CD14-positive monocyte (primary cell): ENCODE results near the gene CNOT6L. TPM values are rescaled to one million over a fixed set of nuclear protein-coding genes. Genes with fewer than 3 reads are reported as not detected.

Experiments
- DNase-seq, 3 donors: peaks; one replicate each; pipeline ENCODE4 v3.0.0-alpha.2; 2011 to 2022
- H2AFZ ChIP-seq: 2 replicates; pipeline ENCODE4 v1.6.0; 2012; ENCODE audit warnings: mild to moderate bottlenecking, low read depth, low read length, inconsistent platforms; ENCODE audit not compliant: insufficient read depth, poor library complexity, severe bottlenecking
- H3K27ac ChIP-seq, 2 donors: 1 replicate in 1 of 2; 2 replicates in 1 of 2; pipeline ENCODE4 v1.5.1; 2012 to 2013; ENCODE audit warnings: low read length in 2 of 2, control low read depth in 1 of 2, inconsistent platforms in 1 of 2, low read depth in 1 of 2, mild to moderate bottlenecking in 1 of 2
- H3K27me3 ChIP-seq, 2 donors: one replicate each; pipeline versions ENCODE4 v1.6.0 to v1.6.1; 2011 to 2013; ENCODE audit warnings: low read length in 2 of 2; ENCODE audit not compliant: control insufficient read depth in 2 of 2, insufficient read depth in 2 of 2
- H3K36me3 ChIP-seq, 2 donors: replicated peaks in 1 of 2; 1 replicate in 1 of 2; 2 replicates in 1 of 2; pipeline versions ENCODE4 v1.5.1 to v1.6.1; 2012 to 2013; ENCODE audit warnings: low read length in 2 of 2, control low read depth in 1 of 2, inconsistent platforms in 1 of 2, mild to moderate bottlenecking in 1 of 2; ENCODE audit not compliant: insufficient read depth in 2 of 2, control insufficient read depth in 1 of 2
- H3K4me1 ChIP-seq, 2 donors: 1 replicate in 1 of 2; 2 replicates in 1 of 2; pipeline versions ENCODE4 v1.5.1 to v1.6.1; 2012 to 2013; ENCODE audit warnings: low read length in 2 of 2, control low read depth in 1 of 2, inconsistent platforms in 1 of 2, mild to moderate bottlenecking in 1 of 2, moderate library complexity in 1 of 2; ENCODE audit not compliant: insufficient read depth in 2 of 2, control insufficient read depth in 1 of 2
- H3K4me2 ChIP-seq: replicated peaks from 2 replicates; pipeline ENCODE3; 2012; ENCODE audit warnings: low read length, moderate library complexity, mild to moderate bottlenecking; ENCODE audit not compliant: poor library complexity, severe bottlenecking; ENCODE audit errors: extremely low read depth
- H3K4me3 ChIP-seq, 3 experiments: fragments of 200-600 bp in 1 of 3; sonication (generic) in 1 of 3; replicated peaks in 1 of 3; 1 replicate in 2 of 3; 2 replicates in 1 of 3; pipeline ENCODE4 v1.5.1; 2011 to 2013; ENCODE audit warnings: low read length in 3 of 3, mild to moderate bottlenecking in 3 of 3, control low read depth in 2 of 3, low read depth in 2 of 3, inconsistent platforms in 1 of 3, moderate library complexity in 1 of 3
- H3K79me2 ChIP-seq: 2 replicates; pipeline ENCODE4 v1.6.0; 2012; ENCODE audit warnings: mild to moderate bottlenecking, control low read depth, inconsistent platforms, low read length, moderate library complexity; ENCODE audit not compliant: insufficient read depth
- H3K9ac ChIP-seq: 2 replicates; pipeline ENCODE4 v1.6.0; 2017; ENCODE audit warnings: low read length, mild to moderate bottlenecking; ENCODE audit not compliant: insufficient read depth, poor library complexity, severe bottlenecking
- H3K9me3 ChIP-seq, 2 donors: replicated peaks in 1 of 2; 1 replicate in 1 of 2; 2 replicates in 1 of 2; pipeline versions ENCODE4 v1.5.1 to v1.6.1; 2012 to 2013; ENCODE audit warnings: low read length in 2 of 2, control low read depth in 1 of 2; ENCODE audit not compliant: control insufficient read depth in 1 of 2, insufficient read depth in 1 of 2
- H4K20me1 ChIP-seq: 2 replicates; pipeline ENCODE4 v1.6.0; 2012; ENCODE audit warnings: mild to moderate bottlenecking, low read length, control low read depth, moderate library complexity; ENCODE audit not compliant: insufficient read depth
- H3K27ac Mint-ChIP-seq, 7 donors: one replicate each; pipeline ENCODE4 v1.8.0; 2020; ENCODE audit warnings: mild to moderate bottlenecking in 7 of 7, mixed read lengths in 7 of 7, moderate library complexity in 6 of 7, inconsistent platforms in 2 of 7
- H3K27me3 Mint-ChIP-seq, 3 donors: one replicate each; pipeline ENCODE4 v1.8.0; 2021 to 2022; ENCODE audit warnings: low read depth in 3 of 3, mild to moderate bottlenecking in 3 of 3, mixed read lengths in 3 of 3, moderate library complexity in 3 of 3, inconsistent platforms in 1 of 3
- H3K36me3 Mint-ChIP-seq, 2 donors: one replicate each; pipeline ENCODE4 v1.8.0; 2020; ENCODE audit warnings: mixed read lengths in 2 of 2, inconsistent platforms in 1 of 2, mild to moderate bottlenecking in 1 of 2
- H3K4me1 Mint-ChIP-seq: one replicate; pipeline ENCODE4 v1.8.0; 2020; ENCODE audit warnings: mild to moderate bottlenecking, mixed read lengths
- H3K4me3 Mint-ChIP-seq, 2 donors: one replicate each; pipeline ENCODE4 v1.8.0; 2020; ENCODE audit warnings: mild to moderate bottlenecking in 2 of 2, mixed read lengths in 2 of 2, moderate library complexity in 1 of 2
- H3K9me3 Mint-ChIP-seq, 7 donors: one replicate each; pipeline ENCODE4 v1.8.0; 2020 to 2022; ENCODE audit warnings: mixed read lengths in 7 of 7, mild to moderate bottlenecking in 6 of 7, moderate library complexity in 6 of 7, inconsistent platforms in 2 of 7
- CTCF ChIP-seq: fragments of 200-600 bp; IDR thresholded peaks from one replicate; pipeline ENCODE4 v1.8.0; 2022; ENCODE audit warnings: antibody characterized with exemption, mild to moderate bottlenecking
- WGBS: methylation state at CpG from one replicate; pipeline ENCODE4 v1.1.5; 2013; ENCODE audit warnings: missing lambda C conversion rate; ENCODE audit not compliant: insufficient coverage; 5-methylcytosine and 5-hydroxymethylcytosine counted together
- intact Hi-C, 2 donors: fragments of 100-400 bp; cut with micrococcal nuclease; formaldehyde crosslinking; loops; one replicate each; pipeline versions ENCODE4 v1.15.0 to v1.15.1; 2023
- polyA plus RNA-seq, 3 donors: library from polyadenylated mRNA; depleted of rRNA in 1 of 3; unstranded in 2 of 3; stranded (reverse) in 1 of 3; fragments of 300-500 nt in 2 of 3; fragments of >200 nt in 1 of 3; fragmentation: Illumina TruSeq in 2 of 3; gene quantifications; 1 replicate in 2 of 3; 2 replicates in 1 of 3; pipeline ENCODE4 v1.2.3, GENCODE V29; 2012 to 2021

The CNOT6L gene
- polyA plus RNA-seq, 3 donors: 16.1 to 26.4 (median 26.3) TPM

- Histone ChIP-seq H3K9ac (no peak overlapping the region), H3K4me3 (no peak overlapping the region), H3K36me3 (peaks cover 17 to 69% of the 10 kb centered on the region in 2 donors), H3K4me1 (no peaks in the 10 kb centered on the region), H3K79me2 (peaks cover 41% of the 10 kb centered on the region), H3K27me3 (no peaks in the 10 kb centered on the region), H3K9me3 (peaks cover 0 to 19% of the 10 kb centered on the region in 2 donors), H3K4me2 (no peak overlapping the region), H3K27ac (no peak overlapping the region), H4K20me1 (peaks cover 17% of the 10 kb centered on the region), H2AFZ (no peak overlapping the region)
- DNase-seq: no peak
- peaks cover 12 to 25% (median 18%) of the 10 kb centered on the region in 7 donors for H3K9me3 Mint-ChIP-seq
- H3K27me3 Mint-ChIP-seq: no peaks in the 10 kb centered on the region
- peaks cover 54 to 74% of the 10 kb centered on the region in 2 donors for H3K36me3 Mint-ChIP-seq
- no CpG with 5 or more reads among the region's 1 CpG for WGBS
- H3K27ac Mint-ChIP-seq: no peak overlapping the region
- no peaks in the 10 kb centered on the region for H3K4me1 Mint-ChIP-seq
- no peak overlapping the region for H3K4me3 Mint-ChIP-seq
- no peak for TF ChIP-seq CTCF
- intact Hi-C loops: no loop called here
Observed at GRCh38 chr4:77761595-77761994, 57.6 kb downstream of the CNOT6L start.

- Histone ChIP-seq H3K27ac (peak overlapping the region in 1 of 2 donors; percentile 17), H4K20me1 (peaks cover 19% of the 10 kb centered on the region), H3K4me1 (no peaks in the 10 kb centered on the region), H3K9ac (no peak overlapping the region), H3K36me3 (peaks cover 23 to 80% of the 10 kb centered on the region in 2 donors), H3K4me2 (no peak overlapping the region), H3K27me3 (no peaks in the 10 kb centered on the region), H3K9me3 (peaks cover 0 to 19% of the 10 kb centered on the region in 2 donors), H2AFZ (no peak overlapping the region), H3K79me2 (peaks cover 38% of the 10 kb centered on the region), H3K4me3 (no peak overlapping the region)
- no CpG with 5 or more reads among the region's 1 CpG for WGBS
- DNase-seq: no peak
- no peak for TF ChIP-seq CTCF
- intact Hi-C loops: no loop called here
- Mint-ChIP-seq H3K27ac (peak overlapping the region in 1 of 7 donors; percentile 37), H3K4me3 (no peak overlapping the region), H3K27me3 (no peaks in the 10 kb centered on the region), H3K4me1 (no peaks in the 10 kb centered on the region), H3K36me3 (peaks cover 48 to 77% of the 10 kb centered on the region in 2 donors), H3K9me3 (peaks cover 10 to 26% (median 16%) of the 10 kb centered on the region in 7 donors)
Observed at GRCh38 chr4:77758804-77759203, 60.4 kb downstream of the CNOT6L start.
